Loucy (cell line): ENCODE results near the gene ACADVL.

Experiments used
- H2AFZ ChIP-seq: fragments of 200-600 bp; sonication (generic); 2 replicates; pipeline ENCODE4 v1.6.0; 2016; ENCODE audit warnings: antibody characterized with exemption, mild to moderate bottlenecking, low read length, moderate library complexity
- H3F3A ChIP-seq: fragments of 200-600 bp; 2 replicates; pipeline ENCODE4 v1.6.0; 2016; ENCODE audit warnings: antibody characterized with exemption, low read depth, mild to moderate bottlenecking
- H3K27me3 ChIP-seq: fragments of 200-600 bp; sonication (generic); 2 replicates; pipeline ENCODE4 v1.6.1; 2014; ENCODE audit warnings: low read length, mild to moderate bottlenecking; ENCODE audit not compliant: insufficient read depth, poor library complexity, severe bottlenecking
- H3K36me3 ChIP-seq: fragments of 200-600 bp; sonication (generic); 2 replicates; pipeline ENCODE4 v1.6.1; 2016; ENCODE audit warnings: low read length; ENCODE audit not compliant: insufficient read depth
- H3K4me1 ChIP-seq: fragments of 200-600 bp; sonication (generic); 2 replicates; pipeline ENCODE4 v1.5.1; 2014; ENCODE audit warnings: low read length, mild to moderate bottlenecking; ENCODE audit not compliant: insufficient read depth, poor library complexity, severe bottlenecking
- H3K4me2 ChIP-seq: fragments of 200-600 bp; sonication (generic); 2 replicates; pipeline ENCODE4 v1.6.0; 2014; ENCODE audit warnings: antibody characterized with exemption, low read length, low read depth, mild to moderate bottlenecking; ENCODE audit not compliant: poor library complexity, severe bottlenecking
- H3K4me3 ChIP-seq: fragments of 200-600 bp; sonication (generic); 2 replicates; pipeline ENCODE4 v1.5.1; 2014; ENCODE audit warnings: low read length, mild to moderate bottlenecking, mixed read lengths; ENCODE audit not compliant: poor library complexity, severe bottlenecking
- H3K79me2 ChIP-seq: fragments of 200-600 bp; sonication (generic); 2 replicates; pipeline ENCODE4 v1.6.1; 2014; ENCODE audit warnings: low read length; ENCODE audit not compliant: insufficient read depth
- H3K9ac ChIP-seq: fragments of 200-600 bp; sonication (generic); 2 replicates; pipeline ENCODE4 v1.6.0; 2014; ENCODE audit warnings: mild to moderate bottlenecking, low read depth, low read length, moderate library complexity; ENCODE audit not compliant: poor library complexity, severe bottlenecking
- H3K9me2 ChIP-seq: fragments of 200-600 bp; sonication (generic); replicated peaks from 2 replicates; pipeline ENCODE4 v1.6.1; 2016; ENCODE audit warnings: low read depth, low read length, mixed read lengths
- H3K9me3 ChIP-seq: fragments of 200-600 bp; sonication (generic); 2 replicates; pipeline ENCODE4 v1.6.1; 2014; ENCODE audit warnings: mild to moderate bottlenecking, antibody characterized with exemption, low read length, low read depth; ENCODE audit not compliant: insufficient read depth
- H4K20me1 ChIP-seq: fragments of 200-600 bp; sonication (generic); 2 replicates; pipeline ENCODE4 v1.6.0; 2014; ENCODE audit warnings: antibody characterized with exemption, low read length, mild to moderate bottlenecking; ENCODE audit not compliant: insufficient read depth, poor library complexity, severe bottlenecking
- CTCF ChIP-seq: fragments of 200-600 bp; sonication (generic); conservative IDR thresholded peaks from 2 replicates; pipeline ENCODE4 v1.5.1; 2014; ENCODE audit warnings: mild to moderate bottlenecking, antibody characterized with exemption, low read length
- EZH2phosphoT487 ChIP-seq: fragments of 200-600 bp; IDR thresholded peaks from 2 replicates; pipeline ENCODE4 v1.6.1; 2018; ENCODE audit warnings: antibody characterized with exemption, mild to moderate bottlenecking, moderate library complexity, borderline replicate concordance

Gene ACADVL

GRCh38 chr17:7259555-7259889 lies 39.8 kb downstream of the ACADVL start:
- TF ChIP-seq CTCF = no peak
- no peak for TF ChIP-seq EZH2phosphoT487
- Histone ChIP-seq H3K4me1 (no peaks in the 10 kb centered on the region), H4K20me1 (no peaks in the 10 kb centered on the region), H3K9ac (no peak overlapping the region), H3K36me3 (peaks cover 27% of the 10 kb centered on the region; the same call in 1 of the 2 replicates), H2AFZ (no peak overlapping the region), H3K4me2 (no peak overlapping the region), H3K79me2 (peaks cover 6% of the 10 kb centered on the region; the same call in 1 of the 2 replicates), H3K4me3 (no peak overlapping the region), H3K27me3 (no peaks in the 10 kb centered on the region), H3K9me3 (no peaks in the 10 kb centered on the region), H3F3A (no peaks in the 10 kb centered on the region), H3K9me2 (no peaks in the 10 kb centered on the region)

- Histone ChIP-seq H3K9ac (no peak overlapping the region), H4K20me1 (no peaks in the 10 kb centered on the region), H3K4me3 (no peak overlapping the region), H3K79me2 (no peaks in the 10 kb centered on the region), H3K36me3 (peaks cover 22% of the 10 kb centered on the region; the same call in 1 of the 2 replicates), H3K9me3 (no peaks in the 10 kb centered on the region), H3K9me2 (no peaks in the 10 kb centered on the region), H3K27me3 (no peaks in the 10 kb centered on the region), H3K4me2 (no peak overlapping the region), H2AFZ (no peak overlapping the region), H3F3A (no peaks in the 10 kb centered on the region), H3K4me1 (no peaks in the 10 kb centered on the region)
- no peak for TF ChIP-seq CTCF
Measured at GRCh38 chr17:7260151-7260550, 40.4 kb downstream of the ACADVL start.

- TF ChIP-seq CTCF (no peak), EZH2phosphoT487 (no peak)
- Histone ChIP-seq H2AFZ (no peak overlapping the region), H3K9me2 (no peaks in the 10 kb centered on the region), H3K27me3 (no peaks in the 10 kb centered on the region), H3K4me3 (no peak overlapping the region), H4K20me1 (no peaks in the 10 kb centered on the region), H3F3A (no peaks in the 10 kb centered on the region), H3K79me2 (no peaks in the 10 kb centered on the region), H3K9me3 (no peaks in the 10 kb centered on the region), H3K36me3 (peaks cover 22% of the 10 kb centered on the region; the same call in 1 of the 2 replicates), H3K9ac (no peak overlapping the region), H3K4me1 (no peaks in the 10 kb centered on the region), H3K4me2 (no peak overlapping the region)
Measured at GRCh38 chr17:7260651-7261378, 41.1 kb downstream of the ACADVL start.
